Astrocyte (in vitro differentiated cells and primary cell): ENCODE data around the gene FBN2.

Experiments
- CTCF ChIP-seq: IDR thresholded peaks from 2 replicates; pipeline ENCODE4 v1.5.1; 2011; ENCODE audit warnings: low read depth, mild to moderate bottlenecking, inconsistent platforms, low read length, moderate library complexity; ENCODE audit not compliant: insufficient read depth
- EZH2 ChIP-seq: IDR thresholded peaks from 2 replicates; pipeline ENCODE4 v1.6.1; 2012; ENCODE audit warnings: mild to moderate bottlenecking, low read length, inconsistent platforms; ENCODE audit not compliant: insufficient read depth

GRCh38 chr5:128527077-128527476 lies 11.0 kb downstream of the FBN2 start:
- TF ChIP-seq CTCF: no peak
- TF ChIP-seq EZH2: no peak
